ENCODE measurements around the gene TBX4.

GRCh38 chr17:61479493-61480413, 27.5 kb downstream of the TBX4 start:
- no peak for TF ChIP-seq EZH2 (IDR thresholded peaks at IDR 0.05; ENCODE audit: insufficient read depth, poor library complexity, severe bottlenecking)
- TF ChIP-seq EZH2phosphoT487 (IDR thresholded peaks at IDR 0.05; ENCODE audit: insufficient read depth, low read depth) = no peak
